Measurements from ENCODE around the gene DOCK11.
A peak's percentile ranks its signal among the peaks of the same experiment; 100 is the strongest.

DOCK11 gene

DNA sequence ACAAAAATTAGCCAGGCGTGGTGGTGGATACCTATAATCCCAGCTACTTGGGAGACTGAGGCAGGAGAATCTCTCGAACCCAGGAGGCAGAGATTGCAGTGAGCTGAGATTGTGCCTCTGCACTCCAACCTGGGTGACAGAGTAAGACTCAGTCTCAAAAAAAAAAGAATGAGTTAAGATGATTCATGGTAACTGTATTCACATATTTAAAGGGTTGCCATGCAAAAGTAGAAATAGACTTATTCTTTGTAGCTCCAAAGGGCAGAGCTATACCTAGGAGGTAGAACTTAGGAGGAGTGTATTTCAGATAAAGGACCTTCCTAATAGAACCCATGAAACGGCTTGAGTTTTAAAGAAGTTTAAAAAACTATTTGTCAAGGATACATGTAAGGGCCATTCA lies 127.4 kb downstream of the DOCK11 start:
- no peak overlapping the region for H3K4me3 ChIP-seq (ENCODE audit: low read depth, low read length)
- no peak for DNase-seq (ENCODE audit: low read depth)
- TF ChIP-seq, protein P1, sequence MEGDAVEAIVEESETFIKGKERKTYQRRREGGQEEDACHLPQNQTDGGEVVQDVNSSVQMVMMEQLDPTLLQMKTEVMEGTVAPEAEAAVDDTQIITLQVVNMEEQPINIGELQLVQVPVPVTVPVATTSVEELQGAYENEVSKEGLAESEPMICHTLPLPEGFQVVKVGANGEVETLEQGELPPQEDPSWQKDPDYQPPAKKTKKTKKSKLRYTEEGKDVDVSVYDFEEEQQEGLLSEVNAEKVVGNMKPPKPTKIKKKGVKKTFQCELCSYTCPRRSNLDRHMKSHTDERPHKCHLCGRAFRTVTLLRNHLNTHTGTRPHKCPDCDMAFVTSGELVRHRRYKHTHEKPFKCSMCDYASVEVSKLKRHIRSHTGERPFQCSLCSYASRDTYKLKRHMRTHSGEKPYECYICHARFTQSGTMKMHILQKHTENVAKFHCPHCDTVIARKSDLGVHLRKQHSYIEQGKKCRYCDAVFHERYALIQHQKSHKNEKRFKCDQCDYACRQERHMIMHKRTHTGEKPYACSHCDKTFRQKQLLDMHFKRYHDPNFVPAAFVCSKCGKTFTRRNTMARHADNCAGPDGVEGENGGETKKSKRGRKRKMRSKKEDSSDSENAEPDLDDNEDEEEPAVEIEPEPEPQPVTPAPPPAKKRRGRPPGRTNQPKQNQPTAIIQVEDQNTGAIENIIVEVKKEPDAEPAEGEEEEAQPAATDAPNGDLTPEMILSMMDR (IDR thresholded peaks at IDR 0.05; ENCODE audit: low read depth, low read length, missing control alignments) = no peak

DNA sequence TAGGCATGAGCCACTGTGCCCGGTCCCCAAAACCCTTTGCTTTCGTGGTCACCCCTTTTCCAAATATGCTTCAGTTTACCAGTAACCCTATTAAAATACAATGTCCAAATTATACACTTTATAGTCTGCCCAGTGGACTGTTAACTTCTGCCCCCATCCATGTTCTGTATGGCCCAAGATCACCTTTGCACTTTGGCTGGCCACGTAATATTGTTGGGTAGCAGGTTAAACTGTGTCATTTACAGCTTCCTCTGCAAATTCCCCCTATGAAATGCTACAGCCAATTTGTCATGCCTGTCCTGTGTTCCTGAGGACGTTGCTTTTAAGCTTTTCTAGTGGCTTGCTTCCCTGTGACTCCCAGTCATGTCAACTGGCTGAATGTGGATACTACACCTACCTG lies 130.7 kb downstream of the DOCK11 start:
- TF ChIP-seq, protein P1 (IDR thresholded peaks at IDR 0.05; ENCODE audit: low read depth, low read length, missing control alignments) = no peak
- H3K4me3 ChIP-seq (ENCODE audit: low read depth, low read length) = no peak overlapping the region
- DNase-seq (ENCODE audit: low read depth) = no peak

DNA sequence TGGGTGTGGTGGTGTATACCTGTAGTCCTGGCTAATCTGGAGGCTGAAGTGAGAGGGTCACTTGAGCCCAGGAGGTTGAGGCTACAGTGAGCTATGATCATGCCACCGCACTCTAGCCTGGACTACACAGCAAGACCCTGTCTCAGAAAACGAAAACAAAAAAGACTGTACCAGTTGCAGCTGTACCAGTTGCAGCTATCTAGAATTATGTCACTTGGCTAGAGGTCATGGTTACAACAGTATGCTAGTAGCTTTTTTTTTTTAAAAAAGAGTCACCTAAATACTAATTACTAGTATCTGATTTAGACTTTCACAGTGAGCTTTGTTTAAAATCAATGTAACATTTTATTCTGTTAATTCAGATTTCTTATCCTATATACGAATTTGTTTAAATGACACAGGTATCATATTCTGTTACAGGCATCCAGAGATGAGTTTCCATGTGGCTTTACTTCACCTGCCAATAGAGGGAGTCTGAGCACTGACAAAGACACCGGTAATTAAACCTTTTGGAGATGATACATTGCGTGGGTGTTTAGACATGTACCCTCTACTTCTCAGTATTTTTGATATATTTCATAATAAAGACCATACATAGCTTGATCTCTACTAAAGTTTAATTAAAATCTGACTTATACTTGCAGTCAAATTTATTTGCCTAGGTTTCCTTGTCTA lies 131.6 kb downstream of the DOCK11 start:
- H3K4me3 ChIP-seq (ENCODE audit: low read depth, low read length) = no peak overlapping the region
- TF ChIP-seq, protein P1 (IDR thresholded peaks at IDR 0.05; ENCODE audit: low read depth, low read length, missing control alignments) = peak; percentile 29
- DNase-seq (ENCODE audit: low read depth) = no peak

DNA sequence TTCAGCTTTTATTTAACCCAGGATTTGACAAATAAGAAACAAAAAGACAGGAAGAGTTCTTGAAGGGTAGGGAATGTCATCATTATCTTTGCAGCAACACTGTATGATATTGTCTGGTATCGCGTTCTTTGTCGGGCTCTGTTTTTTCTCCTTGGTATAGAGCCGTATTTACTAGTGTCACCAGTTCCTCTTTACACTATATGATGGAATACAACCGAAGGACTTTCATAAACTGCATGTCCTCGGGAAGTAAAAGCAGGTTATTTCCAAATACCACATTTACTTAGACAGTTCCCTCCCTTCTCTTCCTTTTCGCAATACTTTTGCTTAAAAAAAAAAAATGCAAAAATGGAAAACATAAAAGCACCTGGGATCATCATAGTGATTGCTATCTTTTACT lies 135.2 kb downstream of the DOCK11 start:
- H3K4me3 ChIP-seq (ENCODE audit: low read depth, low read length) = no peak overlapping the region
- TF ChIP-seq, protein P1 (IDR thresholded peaks at IDR 0.05; ENCODE audit: low read depth, low read length, missing control alignments) = no peak
- DNase-seq (ENCODE audit: low read depth) = no peak

DNA sequence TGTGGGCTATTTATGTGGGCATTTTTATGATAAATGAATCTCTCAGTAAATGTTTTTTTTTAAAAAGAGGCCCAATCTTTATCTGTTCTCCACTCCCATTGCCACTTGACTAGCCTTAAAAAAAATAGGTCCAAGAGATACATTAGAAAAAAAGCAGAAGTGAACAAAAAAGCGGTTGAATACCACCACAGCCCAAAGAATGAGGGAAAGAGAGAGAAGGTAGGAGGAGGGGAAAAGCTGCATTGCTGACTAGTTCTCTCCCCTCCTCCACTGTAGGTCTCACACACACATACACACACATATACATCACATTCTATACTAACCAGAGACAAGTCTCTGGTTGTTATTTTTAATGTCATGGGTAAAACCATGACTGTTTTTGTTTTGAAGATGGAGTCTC lies 136.0 kb downstream of the DOCK11 start:
- TF ChIP-seq, protein P1 (IDR thresholded peaks at IDR 0.05; ENCODE audit: low read depth, low read length, missing control alignments) = no peak
- DNase-seq (ENCODE audit: low read depth) = peak; percentile 38
- H3K4me3 ChIP-seq (ENCODE audit: low read depth, low read length) = no peak overlapping the region

DNA sequence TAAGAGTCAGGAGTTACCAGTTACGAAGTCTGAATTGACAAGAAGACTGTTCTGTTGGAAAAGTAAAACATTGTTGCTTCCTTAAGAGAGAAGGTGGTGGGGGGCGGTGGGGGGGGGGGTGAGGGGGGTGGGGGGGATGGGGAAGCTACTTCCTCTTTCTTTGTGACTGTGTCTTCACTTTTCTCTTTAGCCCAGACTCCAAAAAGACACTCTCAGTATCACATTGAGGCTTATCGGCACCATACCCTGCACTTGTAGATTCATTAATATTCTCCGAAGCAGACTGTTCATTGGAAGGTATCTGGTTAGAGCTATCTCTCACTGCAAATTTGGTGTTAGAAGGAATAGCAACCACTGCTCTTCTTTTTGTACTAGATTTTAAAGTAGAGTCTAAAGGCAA lies 137.2 kb downstream of the DOCK11 start:
- no peak overlapping the region for H3K4me3 ChIP-seq (ENCODE audit: low read depth, low read length)
- TF ChIP-seq, protein P1 (IDR thresholded peaks at IDR 0.05; ENCODE audit: low read depth, low read length, missing control alignments) = no peak
- peak; percentile 22 for DNase-seq (ENCODE audit: low read depth)

DNA sequence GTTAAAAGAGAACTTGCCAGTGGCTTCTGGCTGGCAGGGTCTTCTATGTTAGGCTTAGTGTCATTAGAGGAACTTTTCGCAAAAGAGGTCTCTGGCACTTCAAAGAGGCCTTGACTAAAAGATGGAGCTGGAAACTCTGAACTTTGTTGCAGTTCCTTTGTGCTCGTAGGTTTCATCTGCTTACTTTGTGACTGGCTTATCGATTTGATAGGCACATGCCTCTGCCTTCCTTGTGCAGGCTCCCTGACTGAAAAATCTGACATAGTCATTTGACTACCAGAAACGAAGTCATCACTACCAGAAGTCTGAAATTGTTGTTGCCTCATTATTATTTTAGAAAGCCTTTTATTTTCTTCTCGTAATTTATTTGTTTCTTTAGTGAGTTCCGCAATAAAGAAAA lies 137.9 kb downstream of the DOCK11 start:
- TF ChIP-seq, protein P1 (IDR thresholded peaks at IDR 0.05; ENCODE audit: low read depth, low read length, missing control alignments) = no peak
- DNase-seq (ENCODE audit: low read depth) = no peak
- no peak overlapping the region for H3K4me3 ChIP-seq (ENCODE audit: low read depth, low read length)

Data from GM12864 (cell line).